T1000 (cell line): ENCODE results near the gene SLC38A9.
"Not testable (repeated sequence)": the region's sequence is repeated elsewhere in the genome, so short reads cannot be mapped to it uniquely, and the experiment has no call there.

Experiments
- DNase-seq: peaks from one replicate; lab custom pipeline; 2025; ENCODE audit warnings: mixed read lengths; lab: John Stamatoyannopoulos, UW

Gene SLC38A9

GRCh38 chr5:55702598-55703345, 9.4 kb downstream of the SLC38A9 start:
- no peak for DNase-seq

GRCh38 chr5:55701462-55702103, 10.5 kb downstream of the SLC38A9 start:
- DNase-seq = no peak

GRCh38 chr5:55700745-55701144, 11.4 kb downstream of the SLC38A9 start:
- DNase-seq = no peak

DNA sequence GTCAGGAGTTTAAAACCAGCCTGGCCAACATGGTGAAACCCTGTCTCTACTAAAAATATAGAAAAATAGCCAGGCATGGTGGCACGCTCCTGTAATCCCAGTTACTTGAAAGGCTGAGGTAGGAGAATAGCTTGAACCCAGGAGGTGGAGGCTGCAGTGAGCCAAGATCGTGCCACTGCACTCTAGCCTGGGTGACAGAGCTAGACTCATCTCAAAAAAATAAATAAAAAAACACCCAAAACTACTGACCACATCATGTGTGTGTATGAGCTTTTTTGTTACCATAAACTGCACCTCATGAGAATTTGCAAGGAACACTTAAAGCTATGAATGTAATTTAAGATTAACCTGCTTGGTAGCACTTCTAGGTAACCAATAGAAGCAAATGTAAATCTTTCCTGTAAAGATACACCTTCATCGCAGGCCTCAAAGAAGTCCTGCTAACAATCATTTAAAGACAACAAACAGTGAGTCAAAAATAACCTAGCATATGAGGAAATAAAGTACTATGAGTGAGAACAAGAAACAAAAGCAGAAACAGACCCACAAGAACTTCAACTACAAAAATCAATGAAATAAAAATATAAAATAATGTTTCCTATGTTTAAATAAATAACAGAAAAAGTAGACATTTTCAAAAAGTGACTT, 13.0 kb downstream of the SLC38A9 start:
- DNase-seq = no peak

- not testable (repeated sequence) for DNase-seq
Observed at GRCh38 chr5:55696704-55697103, 15.4 kb downstream of the SLC38A9 start.

GRCh38 chr5:55694152-55694830, 17.8 kb downstream of the SLC38A9 start:
- DNase-seq = no peak

GRCh38 chr5:55692509-55692908, 19.6 kb downstream of the SLC38A9 start:
- no peak for DNase-seq

GRCh38 chr5:55692106-55692417, 20.1 kb downstream of the SLC38A9 start:
- DNase-seq = no peak

DNA sequence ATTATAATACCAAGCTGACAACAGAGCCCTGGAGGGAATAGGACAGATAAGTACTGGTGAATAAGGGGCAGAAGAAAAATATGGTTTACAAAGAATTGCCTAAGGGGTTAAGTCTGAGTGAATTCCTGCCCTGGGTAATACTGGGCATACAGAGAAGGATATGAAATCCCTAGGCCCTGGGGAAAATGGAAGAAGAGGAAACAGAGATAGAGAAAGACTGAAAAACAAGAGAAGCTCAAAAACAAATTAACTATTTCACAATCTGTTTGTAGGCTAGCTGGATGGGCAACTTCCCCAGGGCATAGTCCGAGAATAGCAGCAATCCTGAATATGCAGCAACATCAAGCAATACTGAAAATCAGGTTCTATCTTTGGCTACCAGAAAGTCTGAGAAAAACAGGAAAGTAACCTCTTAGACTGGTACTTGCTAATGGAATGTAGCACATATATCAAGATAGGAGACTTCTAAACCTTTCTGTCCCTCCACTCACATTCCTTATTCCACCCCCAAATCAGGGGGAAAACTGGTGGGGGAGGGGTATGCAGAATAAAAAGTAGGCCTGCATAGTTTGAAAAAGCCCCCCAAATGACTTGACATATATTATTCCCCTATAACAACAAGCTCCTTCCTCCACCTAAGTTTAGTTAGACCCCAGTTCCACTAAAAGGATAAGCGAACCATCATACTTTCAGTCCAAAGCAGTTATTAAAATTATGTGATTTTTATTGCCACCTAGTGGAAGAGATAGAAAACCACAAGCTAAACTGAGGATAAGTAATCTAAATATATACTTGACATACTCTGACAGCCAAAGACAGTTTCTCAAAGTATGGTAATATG, 20.6 kb downstream of the SLC38A9 start:
- DNase-seq = no peak

GRCh38 chr5:55682071-55682470, 30.1 kb downstream of the SLC38A9 start:
- no peak for DNase-seq

DNA sequence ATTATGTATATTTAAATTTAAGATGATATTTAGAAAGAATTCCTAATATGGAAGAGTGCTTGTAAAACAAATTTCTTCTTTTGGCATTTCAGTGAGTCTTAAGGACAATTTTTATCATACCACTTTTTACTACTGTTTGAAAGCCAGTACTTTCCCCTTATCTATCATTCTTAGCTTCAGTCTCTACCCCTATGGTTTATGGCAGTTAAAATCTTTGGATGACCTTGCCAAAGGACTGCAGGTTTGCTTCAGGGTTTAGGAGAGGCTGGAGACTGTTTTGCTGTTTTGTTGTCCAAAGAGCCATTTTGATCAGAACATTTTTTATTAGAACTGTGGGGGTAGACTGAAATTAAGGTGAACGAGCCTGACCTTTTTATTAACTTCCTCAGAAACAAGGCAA, 30.8 kb downstream of the SLC38A9 start:
- no peak for DNase-seq

GRCh38 chr5:55680353-55680752, 31.8 kb downstream of the SLC38A9 start:
- DNase-seq = no peak

- DNase-seq = no peak
Observed at GRCh38 chr5:55679556-55679955, 32.6 kb downstream of the SLC38A9 start.

- DNase-seq = no peak
Observed at GRCh38 chr5:55675119-55675518, 37.0 kb downstream of the SLC38A9 start.

- DNase-seq = no peak
Observed at GRCh38 chr5:55674340-55674739, 37.8 kb downstream of the SLC38A9 start.

- DNase-seq = no peak
Observed at GRCh38 chr5:55672477-55672911, 39.6 kb downstream of the SLC38A9 start.

DNA sequence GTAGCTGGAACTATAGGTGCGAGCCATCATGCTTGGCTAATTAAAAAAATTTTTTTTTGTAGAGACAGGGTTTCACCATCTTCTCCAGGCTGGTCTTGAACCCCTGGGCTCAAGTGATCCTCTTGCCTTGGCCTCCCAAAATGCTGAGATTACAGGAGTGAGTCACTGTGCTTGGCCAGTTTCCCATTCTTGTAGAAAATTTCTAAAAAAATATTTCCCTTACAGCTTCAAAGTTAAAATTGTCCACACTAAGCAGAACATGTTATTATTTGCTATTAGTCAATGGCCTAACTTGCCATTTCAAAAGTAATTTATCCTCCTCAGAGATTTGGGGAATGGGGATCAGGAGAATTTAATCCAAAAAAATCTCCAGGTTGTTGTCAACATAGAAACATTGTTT, 40.1 kb downstream of the SLC38A9 start:
- no peak for DNase-seq

DNA sequence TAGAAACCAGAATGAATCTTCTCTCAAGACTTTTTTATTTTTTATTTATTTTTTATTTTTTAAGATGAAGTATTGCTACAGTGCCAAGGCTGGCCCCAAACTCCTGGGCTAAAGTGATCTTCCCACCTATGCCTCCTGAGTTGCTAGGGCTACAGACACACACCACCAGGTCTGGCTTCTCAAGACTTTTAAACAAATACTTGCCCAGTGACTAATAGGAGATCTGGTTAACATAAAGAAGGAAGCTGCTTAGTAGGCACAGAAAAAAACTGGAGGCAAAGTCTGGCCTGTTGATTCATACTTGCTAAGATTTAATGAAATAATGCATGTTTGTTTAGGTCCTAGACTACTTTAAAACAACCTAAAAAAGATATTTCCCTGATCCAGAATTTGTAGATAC, 43.8 kb downstream of the SLC38A9 start:
- DNase-seq = no peak

DNA sequence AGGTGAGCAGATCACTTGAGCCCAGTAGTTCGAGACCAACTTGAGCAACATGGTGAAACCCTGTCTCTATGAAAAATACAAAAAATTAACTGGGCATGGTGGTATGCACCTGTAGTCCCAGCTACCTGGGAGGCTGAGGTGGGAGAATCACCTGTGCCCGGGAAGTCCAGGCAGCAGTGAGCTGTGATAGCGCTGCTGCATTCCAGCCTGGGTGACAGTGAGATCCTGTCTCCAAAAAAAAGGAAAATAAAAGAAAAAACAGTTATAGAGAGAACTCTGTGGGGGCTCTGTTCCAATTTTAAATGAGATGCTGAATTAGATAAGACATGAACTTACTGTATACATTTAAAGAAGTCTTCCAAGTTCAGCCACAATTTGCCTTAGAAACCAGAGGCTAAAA, 44.2 kb downstream of the SLC38A9 start:
- no peak for DNase-seq

GRCh38 chr5:55665065-55665464, 47.1 kb downstream of the SLC38A9 start:
- DNase-seq = no peak

DNA sequence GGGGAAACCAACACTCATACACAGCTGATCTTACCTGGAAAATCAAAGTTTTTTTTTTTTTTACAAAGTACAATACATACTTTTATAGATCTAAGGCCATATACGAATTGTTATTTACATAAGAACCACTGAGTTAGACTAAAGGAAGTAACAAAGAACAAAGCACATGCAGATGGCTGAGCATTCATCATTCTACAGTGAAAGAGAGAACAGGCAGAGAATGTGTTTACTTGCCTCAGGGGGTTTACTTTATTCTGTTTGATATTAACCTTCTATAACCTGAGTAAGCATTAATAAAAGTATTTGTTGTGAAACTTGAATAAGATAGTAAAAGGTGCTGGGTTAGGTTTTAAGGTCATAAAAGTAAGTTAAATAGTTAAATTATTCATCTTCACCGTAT, 54.7 kb downstream of the SLC38A9 start:
- no peak for DNase-seq

DNA sequence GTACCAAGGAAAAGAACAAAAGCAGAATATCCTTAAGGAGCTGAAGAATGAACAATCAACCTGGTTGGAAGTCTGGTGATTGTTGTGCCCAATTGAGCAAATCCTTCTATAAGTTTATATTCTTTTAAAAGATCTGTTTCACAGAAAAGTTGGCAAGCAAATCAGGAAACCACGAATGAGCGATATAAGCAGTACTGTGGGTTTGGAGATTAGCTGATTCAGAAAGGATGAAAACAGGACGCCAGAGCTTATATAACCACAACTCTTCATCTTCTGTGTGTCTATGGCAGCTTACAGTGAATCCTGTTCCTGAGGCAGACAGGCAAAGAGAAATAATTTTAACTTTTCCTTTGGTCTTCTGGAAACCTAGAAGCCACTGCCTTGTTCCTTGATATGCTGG, 61.7 kb downstream of the SLC38A9 start:
- no peak for DNase-seq
